Liver (tissue), 3 donors: ENCODE data around the gene GNAI2.
A peak's percentile ranks its signal among the peaks of the same experiment; 100 is the strongest.

ENCODE experiments used
- CTCF ChIP-seq: fragments of 150-350 bp; IDR thresholded peaks from 2 replicates; pipeline ENCODE4 v1.5.1; 2017; ENCODE audit warnings: improper control_type of control experiment, low read depth, low read length; ENCODE audit not compliant: missing input control
- MAX ChIP-seq: IDR thresholded peaks from 2 replicates; pipeline ENCODE4 v1.6.1; 2016; ENCODE audit warnings: antibody characterized with exemption
- REST ChIP-seq: IDR thresholded peaks from 2 replicates; pipeline ENCODE4 v1.6.1; 2016; ENCODE audit warnings: antibody characterized with exemption, mild to moderate bottlenecking
- SP1 ChIP-seq: IDR thresholded peaks from 2 replicates; pipeline ENCODE4 v1.6.1; 2018; ENCODE audit warnings: antibody characterized with exemption, mild to moderate bottlenecking
- TAF1 ChIP-seq: conservative IDR thresholded peaks from 2 replicates; pipeline ENCODE4 v1.6.1; 2016; ENCODE audit warnings: antibody characterized with exemption, mild to moderate bottlenecking
- YY1 ChIP-seq: IDR thresholded peaks from 2 replicates; pipeline ENCODE4 v1.6.1; 2016; ENCODE audit warnings: antibody characterized with exemption, mild to moderate bottlenecking
- ZBTB33 ChIP-seq: IDR thresholded peaks from 2 replicates; pipeline ENCODE4 v1.6.1; 2016; ENCODE audit warnings: antibody characterized with exemption
- donor health status: healthy.
- donor health status: healthy.

- TF ChIP-seq REST (no peak), CTCF (peak; percentile 60), MAX (no peak), YY1 (no peak), SP1 (no peak), ZBTB33 (no peak), TAF1 (no peak)
Measured at GRCh38 chr3:50274371-50275104, 38.5 kb downstream of the GNAI2 start.
